ENCODE measurements around the gene VSTM1.

DNA sequence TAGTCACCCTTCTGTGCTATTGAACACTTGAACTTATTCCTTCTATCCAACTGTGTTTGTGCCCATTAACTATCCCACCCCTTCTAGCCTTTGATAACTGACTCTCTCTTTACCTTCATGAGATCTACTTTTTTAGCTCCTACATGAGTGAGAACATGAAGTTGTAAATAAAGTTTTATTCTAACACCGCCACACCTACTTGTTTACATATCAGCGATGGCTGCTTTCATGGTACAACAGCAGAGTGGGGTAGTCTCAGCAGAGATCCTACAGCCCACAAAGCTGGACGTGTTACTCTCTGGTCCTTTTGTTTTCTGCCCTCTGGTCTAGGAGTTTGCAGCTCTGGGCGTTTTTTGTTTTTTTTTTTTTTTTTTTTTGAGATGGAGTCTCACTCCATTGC is 23.7 kb downstream of the VSTM1 start:
- TF ChIP-seq SIN3A (IDR thresholded peaks at IDR 0.05; ENCODE audit: borderline replicate concordance, insufficient read depth, low read length) (no peak), POLR2AphosphoS5 (IDR thresholded peaks at IDR 0.05; ENCODE audit: low read depth, low read length) (no peak)
- TF ChIP-seq, protein P1, sequence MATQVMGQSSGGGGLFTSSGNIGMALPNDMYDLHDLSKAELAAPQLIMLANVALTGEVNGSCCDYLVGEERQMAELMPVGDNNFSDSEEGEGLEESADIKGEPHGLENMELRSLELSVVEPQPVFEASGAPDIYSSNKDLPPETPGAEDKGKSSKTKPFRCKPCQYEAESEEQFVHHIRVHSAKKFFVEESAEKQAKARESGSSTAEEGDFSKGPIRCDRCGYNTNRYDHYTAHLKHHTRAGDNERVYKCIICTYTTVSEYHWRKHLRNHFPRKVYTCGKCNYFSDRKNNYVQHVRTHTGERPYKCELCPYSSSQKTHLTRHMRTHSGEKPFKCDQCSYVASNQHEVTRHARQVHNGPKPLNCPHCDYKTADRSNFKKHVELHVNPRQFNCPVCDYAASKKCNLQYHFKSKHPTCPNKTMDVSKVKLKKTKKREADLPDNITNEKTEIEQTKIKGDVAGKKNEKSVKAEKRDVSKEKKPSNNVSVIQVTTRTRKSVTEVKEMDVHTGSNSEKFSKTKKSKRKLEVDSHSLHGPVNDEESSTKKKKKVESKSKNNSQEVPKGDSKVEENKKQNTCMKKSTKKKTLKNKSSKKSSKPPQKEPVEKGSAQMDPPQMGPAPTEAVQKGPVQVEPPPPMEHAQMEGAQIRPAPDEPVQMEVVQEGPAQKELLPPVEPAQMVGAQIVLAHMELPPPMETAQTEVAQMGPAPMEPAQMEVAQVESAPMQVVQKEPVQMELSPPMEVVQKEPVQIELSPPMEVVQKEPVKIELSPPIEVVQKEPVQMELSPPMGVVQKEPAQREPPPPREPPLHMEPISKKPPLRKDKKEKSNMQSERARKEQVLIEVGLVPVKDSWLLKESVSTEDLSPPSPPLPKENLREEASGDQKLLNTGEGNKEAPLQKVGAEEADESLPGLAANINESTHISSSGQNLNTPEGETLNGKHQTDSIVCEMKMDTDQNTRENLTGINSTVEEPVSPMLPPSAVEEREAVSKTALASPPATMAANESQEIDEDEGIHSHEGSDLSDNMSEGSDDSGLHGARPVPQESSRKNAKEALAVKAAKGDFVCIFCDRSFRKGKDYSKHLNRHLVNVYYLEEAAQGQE (IDR thresholded peaks at IDR 0.05; ENCODE audit: insufficient read depth in 1 of 2, low read depth in 2 of 2, low read length in 2 of 2) = no peak

All from PFSK-1 (cell line).